HuH-7.5 (cell line): ENCODE measurements around the gene ARSA.
"Not testable (repeated sequence)": the region's sequence is repeated elsewhere in the genome, so short reads cannot be mapped to it uniquely, and the experiment has no call there.

ENCODE experiments used
- DNase-seq: peaks from one replicate; pipeline ENCODE4 v3.0.0; 2011; ENCODE audit warnings: low spot score

Gene ARSA

DNA sequence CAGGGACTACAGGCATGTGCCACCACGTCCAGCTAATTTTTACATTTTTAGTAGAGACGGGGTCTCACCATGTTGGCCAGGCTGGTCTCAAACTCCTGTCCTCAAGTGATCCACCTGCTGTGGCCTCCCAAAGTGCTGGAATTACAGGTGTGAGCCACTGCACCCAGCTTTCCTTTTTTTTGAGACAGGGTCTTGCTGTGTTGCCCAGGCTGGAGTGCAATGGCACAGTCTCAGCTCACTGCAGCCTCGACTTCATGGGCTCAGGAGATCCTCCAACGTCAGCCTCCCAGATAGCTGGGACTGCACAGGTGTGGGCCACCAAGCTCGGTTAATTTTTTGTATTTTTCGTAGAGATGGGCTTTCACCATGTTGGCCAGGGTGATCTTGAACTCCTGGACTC, 26.7 kb upstream of the ARSA start:
- DNase-seq, result not testable (repeated sequence)

DNA sequence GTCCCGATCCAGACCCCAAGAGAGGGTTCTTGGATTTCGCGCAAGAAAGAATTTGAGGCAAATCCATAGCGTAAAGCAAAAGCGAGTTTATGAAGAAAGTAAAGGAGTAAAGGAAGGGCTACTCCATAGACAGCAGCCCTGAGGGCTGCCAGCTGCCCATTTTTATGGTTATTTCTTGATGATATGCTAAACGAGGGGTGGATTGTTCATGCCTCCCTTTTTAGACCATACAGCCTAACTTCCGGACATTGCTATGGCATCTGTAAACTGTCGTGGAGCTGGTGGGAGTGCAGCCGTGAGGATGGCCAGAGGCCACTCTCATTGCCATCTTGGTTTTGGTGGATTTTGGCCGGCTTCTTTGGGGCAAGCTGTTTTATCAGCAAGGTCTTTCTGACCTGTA, 25.3 kb upstream of the ARSA start:
- no peak for DNase-seq

DNA sequence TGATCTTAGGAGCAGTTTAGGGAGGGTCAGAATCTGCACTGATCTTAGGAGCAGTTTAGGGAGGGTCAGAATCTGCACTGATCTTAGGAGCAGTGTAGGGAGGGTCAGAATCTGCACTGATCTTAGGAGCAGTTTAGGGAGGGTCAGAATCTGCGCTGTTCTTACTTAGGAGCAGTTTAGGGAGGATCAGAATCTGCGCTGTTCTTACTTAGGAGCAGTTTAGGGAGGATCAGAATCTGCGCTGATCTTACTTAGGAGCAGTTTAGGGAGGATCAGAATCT, 15.8 kb upstream of the ARSA start:
- DNase-seq, result not testable (repeated sequence)

GRCh38 chr22:50643021-50643820, 15.3 kb upstream of the ARSA start:
- DNase-seq, result not testable (repeated sequence)

DNA sequence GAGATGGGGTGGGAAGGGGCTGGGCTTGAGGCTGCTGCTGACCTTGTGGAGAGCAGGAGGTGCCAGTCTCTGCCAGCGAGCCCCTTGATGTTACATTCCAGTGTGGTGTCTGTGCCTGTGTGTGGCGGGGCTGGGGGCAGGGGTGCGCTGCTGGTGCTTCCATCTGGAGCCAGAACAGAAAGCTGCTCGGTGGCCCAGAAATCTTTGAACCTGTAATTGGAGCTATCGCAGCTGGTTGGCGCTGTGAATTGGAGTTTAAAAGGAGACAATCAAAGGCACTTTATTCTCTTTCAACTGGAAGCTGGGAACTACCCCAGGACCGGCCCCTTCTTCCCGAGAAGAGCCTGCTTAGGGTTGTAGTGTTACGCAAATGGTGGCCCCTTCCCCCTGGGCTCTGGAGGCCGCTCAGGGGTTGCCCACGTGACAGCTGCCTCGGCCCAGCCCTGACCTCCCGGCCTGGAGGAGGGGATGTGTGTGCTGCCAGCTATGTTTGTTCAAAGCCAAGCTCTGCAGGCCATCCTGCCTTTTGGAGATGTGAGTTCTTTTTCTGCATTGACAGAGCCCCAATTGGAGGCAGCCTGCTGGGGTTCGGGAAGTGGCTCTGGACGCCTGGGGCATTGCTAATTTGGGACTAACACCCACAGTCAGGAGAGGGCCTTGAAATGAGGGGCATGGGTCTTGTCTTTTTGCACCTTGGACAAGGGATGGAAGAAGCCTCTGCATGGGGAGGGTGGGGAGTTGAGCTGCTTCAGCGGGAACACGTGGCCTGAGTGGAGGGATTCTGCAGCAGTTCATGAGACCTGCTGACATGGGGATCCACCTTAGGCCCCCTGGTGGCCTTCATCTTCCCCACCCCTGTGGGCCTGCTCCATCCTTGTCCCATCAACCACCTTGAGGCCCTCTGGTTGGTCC, 14.0 kb upstream of the ARSA start:
- DNase-seq, result peak; percentile 57

DNA sequence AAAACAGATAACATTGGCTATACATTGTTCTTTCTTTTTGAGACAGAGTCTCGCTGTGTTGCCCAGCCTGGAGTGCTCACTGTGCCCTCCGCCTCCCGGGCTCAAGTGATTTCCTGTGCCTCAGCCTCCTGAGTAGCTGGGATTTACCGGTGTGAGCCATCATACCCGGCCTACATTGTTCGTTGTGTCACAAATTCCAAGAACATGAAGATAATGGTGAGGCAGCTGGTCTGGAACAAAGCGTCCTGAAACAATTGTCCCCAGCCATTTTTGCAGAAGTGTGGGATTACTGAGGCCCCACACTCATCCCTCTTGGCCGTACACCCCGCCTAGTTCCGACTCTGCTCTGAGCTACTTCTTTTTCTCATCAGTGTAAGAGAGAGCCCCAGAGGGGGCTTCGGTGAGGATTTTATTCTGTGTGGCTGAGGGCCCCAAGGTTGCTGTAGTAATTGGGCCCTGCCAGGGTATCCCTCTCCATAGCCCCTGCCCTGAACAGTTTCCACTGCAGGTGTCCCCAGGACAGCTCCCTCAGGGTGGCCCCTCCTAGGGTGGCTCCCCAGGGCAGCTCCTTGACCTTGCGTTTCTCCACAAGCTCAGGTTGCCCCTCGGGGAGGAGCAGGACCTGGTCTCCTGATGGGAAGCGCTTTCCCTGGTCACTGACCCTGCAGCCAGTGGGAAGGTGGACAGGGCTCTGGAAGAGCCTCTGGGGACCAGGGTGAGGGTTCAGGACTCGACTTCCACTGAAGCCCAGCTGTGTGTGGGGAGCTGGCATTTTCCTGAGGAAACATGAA, 13.1 kb upstream of the ARSA start:
- DNase-seq, result no peak

DNA sequence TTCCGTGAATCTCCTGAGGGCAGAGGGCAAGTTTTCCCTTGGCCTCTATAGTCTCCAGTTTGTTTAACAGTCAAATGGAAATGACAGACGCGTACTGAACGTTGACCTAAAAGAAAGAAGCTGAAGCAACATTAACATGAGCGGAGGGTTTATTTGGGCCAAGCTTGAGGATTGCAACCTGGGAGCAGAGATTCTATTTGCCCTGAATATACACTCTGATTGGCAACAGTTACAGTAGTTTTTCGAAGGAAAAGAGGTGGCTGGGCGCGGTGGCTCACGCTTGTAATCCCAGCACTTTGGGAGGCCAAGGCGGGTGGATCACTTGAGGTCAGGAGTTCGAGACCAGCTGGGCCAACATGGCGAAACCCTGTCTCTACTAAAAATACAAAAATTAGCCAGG, 12.3 kb upstream of the ARSA start:
- not testable (repeated sequence) for DNase-seq

DNA sequence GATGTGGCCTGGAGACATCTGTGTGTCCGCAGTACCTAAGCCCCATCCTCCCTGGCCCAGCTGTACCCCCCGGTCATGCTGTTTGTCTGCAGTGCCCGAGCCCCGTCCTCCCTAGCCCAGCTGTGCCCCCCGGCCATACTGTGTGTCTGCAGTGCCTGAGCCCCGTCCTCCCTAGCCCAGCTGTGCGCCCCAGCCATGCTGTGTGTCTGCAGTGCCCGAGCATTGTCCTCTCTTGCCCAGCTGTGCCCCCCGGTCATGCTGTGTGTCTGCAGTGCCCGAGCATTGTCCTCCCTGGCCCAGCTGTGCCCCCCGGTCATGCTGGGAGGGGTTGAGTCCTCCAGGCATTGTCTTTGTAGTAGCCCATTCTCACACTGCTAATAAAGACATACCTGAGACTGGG, 7.6 kb upstream of the ARSA start:
- no peak for DNase-seq

DNA sequence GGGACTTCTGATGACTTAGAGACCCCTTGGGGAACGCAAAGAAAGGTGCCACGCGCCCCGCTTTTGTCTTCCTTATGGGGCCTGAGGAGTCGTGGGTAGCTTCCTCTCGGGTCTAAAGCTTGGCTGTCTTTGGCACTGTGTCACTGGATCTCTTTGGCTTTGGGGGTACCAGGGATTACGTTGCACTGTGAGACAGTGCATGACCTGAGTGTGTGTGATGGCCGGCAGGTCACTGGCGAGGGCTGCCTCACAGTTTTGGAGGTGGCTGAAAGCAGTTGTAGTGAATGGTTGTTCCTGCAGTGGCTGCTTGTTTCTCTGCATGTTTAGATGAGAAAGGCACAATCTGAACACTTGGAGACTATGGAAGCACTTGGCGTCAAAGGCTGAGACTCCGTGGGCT, 5.8 kb upstream of the ARSA start:
- no peak for DNase-seq

- no peak for DNase-seq
Measured at GRCh38 chr22:50633086-50633485, 5.1 kb upstream of the ARSA start.

GRCh38 chr22:50630376-50630775, 2.4 kb upstream of the ARSA start:
- no peak for DNase-seq

- DNase-seq, result no peak
Measured at GRCh38 chr22:50628543-50629134, 687 bp upstream of the ARSA start.

- no peak for DNase-seq
Measured at GRCh38 chr22:50626850-50627641, 906 bp downstream of the ARSA start.

DNA sequence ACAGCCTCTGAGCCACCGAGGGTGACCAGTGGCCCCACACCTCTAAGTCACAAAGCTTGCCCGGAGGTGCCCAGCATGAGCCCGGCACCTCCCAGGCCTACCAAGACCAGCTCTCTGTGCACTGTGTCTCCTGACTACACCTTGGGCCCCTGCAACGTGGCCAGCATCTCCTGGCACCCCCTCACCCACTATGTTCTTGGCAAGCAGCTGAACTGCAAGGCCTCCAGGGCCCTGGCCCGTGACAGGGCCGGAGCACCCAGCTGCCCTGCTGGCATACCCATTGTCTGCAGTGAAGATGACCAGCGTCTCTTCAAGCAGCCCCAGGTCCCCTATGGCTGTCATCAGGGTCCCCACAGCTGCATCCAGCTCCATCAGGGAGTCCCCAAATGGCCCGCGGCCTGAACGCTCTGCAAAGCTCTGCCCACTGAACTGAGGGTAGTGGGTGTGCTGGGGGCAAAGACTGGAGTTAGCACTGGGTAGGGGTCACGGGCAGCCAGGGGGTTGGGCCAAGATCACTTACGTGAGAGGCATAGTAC, 1.6 kb downstream of the ARSA start:
- no peak for DNase-seq

DNA sequence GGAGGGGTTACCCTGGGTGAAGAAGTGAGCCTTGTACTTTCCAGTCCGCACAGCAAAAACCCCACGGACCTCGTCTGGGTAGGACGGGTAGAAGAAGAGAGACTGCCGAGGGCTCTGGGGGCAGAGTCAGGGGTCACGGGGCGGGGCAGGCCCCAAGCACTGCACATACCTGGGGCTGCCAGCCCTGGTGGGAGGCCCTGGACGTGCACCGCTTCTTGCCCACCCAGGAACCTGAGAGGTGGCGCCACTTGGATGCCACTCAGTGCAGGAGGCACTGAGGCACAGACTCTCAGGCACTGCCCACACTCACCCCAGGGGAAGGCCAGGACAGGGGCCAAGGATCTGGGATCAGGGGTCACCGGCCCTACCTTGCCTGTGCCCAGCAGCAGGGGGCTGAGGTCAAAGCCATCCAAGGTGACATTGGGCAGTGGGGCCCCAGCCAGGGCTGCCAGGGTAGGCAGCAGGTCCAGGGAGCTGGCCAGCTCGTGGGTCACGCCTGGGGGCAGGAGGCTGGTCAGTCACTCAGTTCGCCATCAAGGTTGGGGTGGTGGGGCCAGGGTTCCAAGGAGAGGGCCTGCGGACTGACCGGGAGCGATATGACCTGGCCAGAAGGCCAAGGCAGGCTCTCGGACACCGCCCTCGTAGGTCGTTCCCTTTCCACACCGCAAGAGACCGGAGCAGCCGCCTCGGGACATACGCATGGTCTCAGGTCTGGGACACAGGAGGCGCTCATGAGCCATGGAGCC, 2.2 kb downstream of the ARSA start:
- DNase-seq, result no peak

DNA sequence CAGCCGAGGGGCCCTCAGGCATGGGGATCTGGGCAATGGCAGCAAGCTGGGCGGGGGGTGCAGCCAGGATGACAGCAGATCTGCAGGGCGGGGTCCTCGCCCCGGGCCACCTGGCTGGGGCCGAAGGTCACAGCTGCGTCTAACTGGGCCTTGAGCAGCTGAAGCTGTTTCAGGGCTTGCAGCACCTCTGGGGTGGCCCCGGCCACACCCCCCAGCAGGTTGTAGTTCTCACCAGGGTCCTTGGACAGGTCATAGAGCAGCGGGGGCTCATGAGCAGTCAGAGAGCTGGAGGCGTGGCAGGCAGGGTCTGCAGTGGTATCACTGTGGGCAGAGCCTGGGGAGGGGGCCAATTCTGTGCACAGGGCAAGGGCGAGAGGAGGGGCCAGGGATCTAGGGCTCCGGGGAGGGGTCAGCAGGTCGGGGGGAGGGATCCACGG, 2.8 kb downstream of the ARSA start:
- DNase-seq, result no peak

GRCh38 chr22:50624347-50625130, 3.4 kb downstream of the ARSA start:
- no peak for DNase-seq

DNA sequence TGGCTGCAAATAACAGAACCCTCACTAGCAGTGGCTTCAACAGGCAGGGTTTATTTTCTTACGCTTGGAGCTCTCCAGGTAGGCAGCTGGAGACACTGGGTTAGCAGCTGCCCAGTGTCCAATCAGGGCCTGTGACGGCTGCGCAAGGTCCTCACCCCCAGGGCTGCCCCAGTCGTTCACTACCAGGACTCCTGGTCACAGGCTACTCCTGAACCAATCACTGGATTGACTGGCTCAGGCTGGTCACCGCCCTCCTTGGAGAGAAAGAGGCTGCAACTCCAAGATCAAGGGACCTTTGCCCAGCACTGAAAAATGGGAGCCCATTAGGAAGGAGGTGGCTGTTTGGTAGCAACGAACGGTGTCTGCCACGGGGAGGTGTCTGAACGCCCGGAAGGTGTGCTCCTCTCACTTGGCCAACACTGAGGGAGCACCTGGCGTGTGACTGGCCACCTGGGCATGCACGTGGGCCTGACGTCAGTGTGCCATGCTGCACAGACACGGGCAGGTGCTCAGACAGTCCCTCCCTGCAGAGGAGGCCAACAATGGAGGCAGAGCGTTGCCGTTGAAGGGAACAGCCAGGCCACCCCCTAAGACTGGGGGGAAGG, 5.1 kb downstream of the ARSA start:
- DNase-seq, result no peak
